GM19043 (cell line): ENCODE data around the gene PAFAH1B1.
"Not testable (repeated sequence)": the region's sequence is repeated elsewhere in the genome, so short reads cannot be mapped to it uniquely, and the experiment has no call there.

Experiments
- ATAC-seq: cut with Tn5 transposase; IDR thresholded peaks from one replicate; pipeline ENCODE4 v1.9.1; 2021; ENCODE audit warnings: low read depth; ENCODE audit not compliant: unreplicated experiment

The PAFAH1B1 gene

GRCh38 chr17:2593821-2594721 is 617 bp downstream of the PAFAH1B1 start:
- ATAC-seq = peak; percentile 33

- ATAC-seq = no peak
Observed at GRCh38 chr17:2594722-2595599, 1.5 kb downstream of the PAFAH1B1 start.

- no peak for ATAC-seq
Observed at GRCh38 chr17:2595716-2596115, 2.3 kb downstream of the PAFAH1B1 start.

- ATAC-seq = no peak
Observed at GRCh38 chr17:2598166-2598565, 4.7 kb downstream of the PAFAH1B1 start.

GRCh38 chr17:2602597-2603017 is 9.2 kb downstream of the PAFAH1B1 start:
- no peak for ATAC-seq

- ATAC-seq = no peak
Observed at GRCh38 chr17:2608350-2608913, 15.0 kb downstream of the PAFAH1B1 start.

GRCh38 chr17:2609091-2609490 is 15.6 kb downstream of the PAFAH1B1 start:
- ATAC-seq = no peak

- no peak for ATAC-seq
Observed at GRCh38 chr17:2610195-2611175, 17.0 kb downstream of the PAFAH1B1 start.

- ATAC-seq = no peak
Observed at GRCh38 chr17:2611627-2612026, 18.2 kb downstream of the PAFAH1B1 start.

GRCh38 chr17:2612630-2613029 is 19.2 kb downstream of the PAFAH1B1 start:
- no peak for ATAC-seq

GRCh38 chr17:2613089-2613808 is 19.8 kb downstream of the PAFAH1B1 start:
- no peak for ATAC-seq

GRCh38 chr17:2615882-2616281 is 22.4 kb downstream of the PAFAH1B1 start:
- ATAC-seq = no peak

GRCh38 chr17:2621241-2621640 is 27.8 kb downstream of the PAFAH1B1 start:
- no peak for ATAC-seq

GRCh38 chr17:2621951-2622405 is 28.5 kb downstream of the PAFAH1B1 start:
- ATAC-seq = not testable (repeated sequence)

GRCh38 chr17:2622721-2623301 is 29.4 kb downstream of the PAFAH1B1 start:
- not testable (repeated sequence) for ATAC-seq

GRCh38 chr17:2624292-2624731 is 30.9 kb downstream of the PAFAH1B1 start:
- ATAC-seq = no peak

- not testable (repeated sequence) for ATAC-seq
Observed at GRCh38 chr17:2626626-2627219, 33.3 kb downstream of the PAFAH1B1 start.

- ATAC-seq = not testable (repeated sequence)
Observed at GRCh38 chr17:2628922-2629321, 35.5 kb downstream of the PAFAH1B1 start.
